NCI-H524 treated with DMSO at 0.1 percent for 48 hours (cell line): ENCODE measurements around the gene PTPRE.

Source experiments
- DNase-seq: peaks from one replicate; lab custom pipeline; 2025; lab: John Stamatoyannopoulos, UW

PTPRE gene

GRCh38 chr10:128046156-128046952 is 139.5 kb downstream of the PTPRE start:
- no peak for DNase-seq

GRCh38 chr10:128046953-128047290 is 140.0 kb downstream of the PTPRE start:
- DNase-seq: no peak

GRCh38 chr10:128047351-128047750 is 140.4 kb downstream of the PTPRE start:
- no peak for DNase-seq

GRCh38 chr10:128047991-128048818 is 141.3 kb downstream of the PTPRE start:
- no peak for DNase-seq

- no peak for DNase-seq
These were observed 141.9 kb downstream of the PTPRE start for GRCh38 chr10:128048819-128049210.

- no peak for DNase-seq
These were observed 142.6 kb downstream of the PTPRE start for GRCh38 chr10:128049226-128050120.

GRCh38 chr10:128050121-128050516 is 143.2 kb downstream of the PTPRE start:
- no peak for DNase-seq

GRCh38 chr10:128050936-128051335 is 144.0 kb downstream of the PTPRE start:
- DNase-seq: no peak

- no peak for DNase-seq
These were observed 144.6 kb downstream of the PTPRE start for GRCh38 chr10:128051548-128051947.

GRCh38 chr10:128052696-128053095 is 145.8 kb downstream of the PTPRE start:
- no peak for DNase-seq

GRCh38 chr10:128053356-128053755 is 146.5 kb downstream of the PTPRE start:
- DNase-seq: no peak

GRCh38 chr10:128054163-128054970 is 147.5 kb downstream of the PTPRE start:
- no peak for DNase-seq

- DNase-seq: no peak
These were observed 148.4 kb downstream of the PTPRE start for GRCh38 chr10:128055061-128055868.

- no peak for DNase-seq
These were observed 149.6 kb downstream of the PTPRE start for GRCh38 chr10:128056303-128057050.

GRCh38 chr10:128058106-128058749 is 151.3 kb downstream of the PTPRE start:
- DNase-seq: no peak

- no peak for DNase-seq
These were observed 151.8 kb downstream of the PTPRE start for GRCh38 chr10:128058750-128059134.

GRCh38 chr10:128059266-128059981 is 152.5 kb downstream of the PTPRE start:
- no peak for DNase-seq

GRCh38 chr10:128059982-128060293 is 153.0 kb downstream of the PTPRE start:
- DNase-seq: no peak
